GM18511 (cell line): ENCODE results near the gene DOCK4.

ENCODE experiments used
- ATAC-seq: cut with Tn5 transposase; IDR thresholded peaks from one replicate; pipeline ENCODE4 v1.9.1; 2021; ENCODE audit warnings: mild to moderate bottlenecking, moderate library complexity; ENCODE audit not compliant: unreplicated experiment

Gene DOCK4

DNA sequence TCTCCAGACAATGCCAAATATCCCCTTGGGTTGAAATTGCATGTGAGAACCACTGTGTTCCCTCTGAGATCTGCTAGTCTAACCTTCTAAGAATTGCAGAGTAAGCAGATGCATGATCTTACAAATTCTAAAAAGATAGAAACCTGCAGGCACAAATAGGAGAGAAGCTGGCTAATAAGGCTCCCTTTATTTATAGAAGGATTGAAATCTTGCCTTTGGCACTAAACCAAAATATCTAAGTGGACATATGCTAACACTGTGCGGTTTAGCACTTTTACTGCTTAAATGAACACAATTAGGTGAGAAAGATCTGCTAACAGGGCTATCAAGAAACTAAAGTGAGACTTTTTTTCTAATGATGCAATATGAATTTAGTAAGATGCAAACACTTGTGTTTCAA, 225.5 kb downstream of the DOCK4 start:
- no peak for ATAC-seq

DNA sequence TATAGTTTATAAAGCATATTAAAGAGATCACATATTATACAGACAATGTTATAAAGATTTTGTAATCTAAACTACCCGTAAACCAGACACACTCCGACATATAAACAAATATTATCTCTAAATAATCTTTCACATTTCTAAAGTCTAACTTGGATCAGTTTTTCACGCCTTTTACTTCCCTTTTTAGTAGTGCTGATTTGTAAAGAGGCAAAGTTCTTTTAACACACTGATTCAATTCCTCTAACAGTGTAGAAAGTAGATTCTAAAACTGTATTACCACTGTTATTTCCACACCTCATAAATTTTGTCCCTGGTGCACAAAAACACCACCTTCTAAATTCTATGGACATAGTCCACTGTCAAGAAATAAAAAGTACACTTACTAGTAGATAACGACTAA, 230.9 kb downstream of the DOCK4 start:
- no peak for ATAC-seq

DNA sequence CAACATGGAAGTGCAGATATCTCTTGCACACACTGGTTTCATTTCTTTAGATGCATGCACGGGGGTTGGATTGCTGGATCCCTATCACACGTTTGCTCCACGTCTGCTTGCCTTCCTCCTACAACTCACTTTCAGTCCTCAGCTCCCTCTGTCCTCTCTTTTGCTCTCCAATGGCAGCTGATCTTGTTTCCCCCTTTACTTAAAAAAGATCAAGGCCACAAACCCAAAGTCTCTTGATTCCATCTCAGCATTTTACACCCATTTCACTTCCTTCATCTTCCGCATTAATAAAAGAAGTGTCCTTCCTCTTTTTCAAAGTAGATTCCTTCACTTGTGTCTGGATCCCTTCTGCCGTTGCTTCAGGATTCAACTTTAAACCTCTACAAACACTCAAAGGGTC, 245.2 kb downstream of the DOCK4 start:
- no peak for ATAC-seq

DNA sequence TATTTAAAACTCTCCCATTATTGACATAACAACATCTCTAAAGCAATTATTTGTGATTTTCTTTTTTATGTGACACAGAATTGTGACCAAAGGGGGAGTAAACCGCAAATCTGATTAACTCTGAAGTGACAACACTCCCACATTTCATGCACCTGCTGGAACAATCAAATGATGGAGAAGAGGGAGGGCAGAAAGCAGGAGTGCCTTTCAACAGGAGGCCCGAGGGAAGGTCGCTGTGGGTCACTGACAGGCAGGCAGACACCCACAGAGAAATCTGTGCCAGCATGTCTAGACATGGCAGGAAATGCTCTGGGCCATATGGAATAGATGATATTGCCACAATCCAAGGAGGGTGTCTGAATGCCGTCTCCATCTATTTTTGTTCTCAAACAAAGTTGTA, 247.3 kb downstream of the DOCK4 start:
- no peak for ATAC-seq

DNA sequence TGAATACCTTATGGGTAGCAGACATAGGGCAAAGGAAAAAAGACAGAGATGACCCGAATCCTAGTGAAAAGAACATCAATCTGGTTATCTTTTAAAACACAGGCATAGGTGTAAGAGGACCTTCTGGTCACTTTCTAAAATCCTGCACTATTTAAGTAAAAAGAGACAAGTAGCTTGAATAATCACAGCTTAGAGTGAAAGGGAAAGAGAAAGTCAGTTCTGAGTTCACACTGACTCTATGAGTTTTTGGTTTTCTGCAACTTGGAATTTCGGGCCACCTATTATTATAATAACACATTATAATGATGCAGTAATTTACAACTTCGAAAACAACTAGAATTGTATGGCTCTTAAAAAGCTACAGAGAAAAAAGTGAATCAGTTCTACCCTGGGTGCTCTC, 247.8 kb downstream of the DOCK4 start:
- no peak for ATAC-seq

DNA sequence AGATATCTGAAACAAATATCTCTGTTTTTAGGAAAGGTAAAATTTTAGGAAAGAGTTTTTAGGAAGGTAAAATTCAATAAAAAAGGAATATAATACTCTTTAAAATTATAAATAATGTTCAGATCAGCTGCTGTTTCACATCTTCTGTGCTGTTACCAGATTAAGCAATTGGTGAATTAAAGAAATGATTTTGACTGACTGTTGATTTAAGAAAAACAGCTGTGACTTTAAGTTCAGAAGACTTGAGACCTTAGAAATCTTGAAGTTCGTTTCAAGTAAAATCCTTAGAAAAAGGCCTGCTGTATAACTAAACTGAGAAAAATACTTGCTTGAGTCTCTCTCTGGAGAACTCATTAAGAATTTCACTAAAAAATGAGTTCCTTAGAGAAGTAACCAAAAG, 250.6 kb downstream of the DOCK4 start:
- no peak for ATAC-seq

DNA sequence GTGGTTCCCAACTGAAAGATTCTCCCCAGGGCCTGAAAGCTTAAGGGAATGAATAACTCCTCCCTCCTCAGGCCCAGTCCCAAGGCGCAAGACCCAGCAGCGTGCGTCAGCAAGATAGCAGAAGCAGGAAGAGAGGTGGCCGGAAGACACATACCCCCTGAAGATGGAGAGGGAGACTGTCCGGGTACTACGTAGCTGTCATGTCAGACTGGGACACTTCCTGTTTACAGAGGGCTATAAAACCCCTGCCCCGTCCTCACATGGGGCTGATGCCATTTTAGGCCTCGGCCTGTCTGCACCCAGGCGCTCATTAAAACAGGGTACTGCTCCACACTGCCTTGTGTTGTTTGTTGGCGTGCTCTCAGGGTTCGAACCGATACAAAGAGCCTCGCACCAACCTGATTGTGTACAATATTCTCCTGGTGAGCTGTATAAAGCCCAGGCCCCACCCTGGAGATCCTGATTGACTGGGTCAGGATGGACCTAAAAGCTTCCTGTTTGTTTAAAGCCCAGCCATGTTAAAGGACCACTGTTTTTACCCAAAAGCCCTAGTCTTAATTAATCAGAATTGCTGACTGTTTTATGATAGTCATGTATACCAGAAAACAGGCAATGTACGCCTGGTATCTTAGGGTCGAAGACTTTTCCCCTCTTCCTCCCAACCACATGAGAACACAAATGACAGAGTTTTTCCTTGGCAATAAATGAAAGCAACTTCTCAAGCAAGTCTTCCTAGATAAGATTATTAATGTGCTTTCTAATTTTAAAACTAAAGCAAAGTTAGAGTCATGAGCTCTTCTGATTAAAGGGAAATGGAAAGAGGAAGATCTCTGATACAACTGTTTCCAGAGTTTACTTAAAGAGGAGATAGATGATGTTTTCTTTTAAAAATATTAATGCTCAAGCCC, 251.5 kb downstream of the DOCK4 start:
- ATAC-seq, result no peak

DNA sequence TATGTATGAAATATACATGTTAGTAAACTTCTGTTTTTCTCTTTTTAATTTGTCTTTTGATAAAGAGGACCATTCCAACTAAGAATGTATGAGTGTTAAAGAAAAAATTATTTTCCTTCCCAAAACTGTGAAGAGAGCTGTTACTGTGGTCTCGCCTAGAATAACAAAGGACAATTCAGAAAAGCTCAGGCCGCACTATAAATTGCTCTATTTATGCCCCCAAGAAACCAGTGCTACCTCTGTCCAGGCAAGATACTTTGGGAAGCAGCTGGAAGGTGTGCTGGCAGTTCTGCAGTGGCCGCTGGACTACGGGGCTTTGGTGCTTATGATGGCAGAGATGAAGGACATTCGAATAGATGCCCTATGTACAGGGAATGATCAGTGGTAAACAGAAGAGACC, 252.1 kb downstream of the DOCK4 start:
- no peak for ATAC-seq

DNA sequence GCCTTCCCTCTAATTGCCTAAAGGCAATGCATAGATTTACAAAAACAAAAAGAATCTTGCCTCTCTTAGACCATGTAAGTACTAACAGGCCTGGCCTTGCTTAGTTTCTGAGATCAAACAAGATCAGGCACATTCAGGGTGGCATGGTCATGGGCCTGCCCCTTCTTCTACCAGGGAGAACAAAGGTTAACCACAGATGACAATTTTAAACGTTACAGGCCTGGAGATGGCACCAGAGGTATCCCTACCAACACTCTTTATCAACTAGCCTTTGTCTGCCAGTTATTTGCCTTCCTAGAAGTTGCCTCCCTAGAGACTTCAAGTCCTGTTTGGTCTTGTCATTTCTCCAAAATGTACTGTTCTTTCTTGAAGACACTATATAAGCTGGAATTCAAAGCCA, 252.6 kb downstream of the DOCK4 start:
- peak; percentile 73 for ATAC-seq

DNA sequence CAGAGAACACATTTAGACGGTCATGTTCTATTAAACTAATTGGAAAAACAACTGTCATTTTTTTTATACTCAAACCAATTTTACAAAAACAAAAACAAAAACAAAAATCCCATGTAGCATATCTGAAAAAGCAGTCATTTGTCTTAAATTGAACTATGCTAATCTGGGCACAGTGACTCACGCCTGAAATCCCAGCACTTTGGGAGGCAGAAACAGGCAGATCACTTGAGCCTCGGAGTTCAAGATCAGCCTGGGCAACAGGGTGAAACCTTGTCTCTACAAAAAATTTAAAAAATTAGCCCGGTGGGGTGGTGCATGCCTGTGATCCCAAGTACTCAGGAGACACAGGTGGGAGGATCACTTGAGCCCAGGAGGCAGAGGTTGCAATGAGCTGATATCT, 253.4 kb downstream of the DOCK4 start:
- ATAC-seq, result no peak

DNA sequence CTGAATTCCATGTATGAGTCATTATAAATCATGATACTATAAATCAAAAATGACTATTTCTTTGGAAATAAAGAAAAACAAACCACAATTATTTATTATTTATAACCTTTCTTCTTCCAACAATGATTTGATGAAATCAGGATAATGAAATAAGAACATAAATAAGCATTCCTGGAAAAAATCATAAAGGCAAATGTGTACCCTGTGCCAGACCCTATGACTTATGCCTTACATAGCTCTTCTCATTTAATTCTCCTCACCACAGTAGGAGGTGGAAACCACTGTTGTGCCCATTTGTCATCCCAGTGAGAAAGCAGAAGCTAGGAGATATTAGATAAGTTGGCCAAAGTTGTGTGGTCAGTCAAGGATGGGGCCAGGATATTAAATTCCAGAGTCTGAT, 255.1 kb downstream of the DOCK4 start:
- ATAC-seq, result no peak

DNA sequence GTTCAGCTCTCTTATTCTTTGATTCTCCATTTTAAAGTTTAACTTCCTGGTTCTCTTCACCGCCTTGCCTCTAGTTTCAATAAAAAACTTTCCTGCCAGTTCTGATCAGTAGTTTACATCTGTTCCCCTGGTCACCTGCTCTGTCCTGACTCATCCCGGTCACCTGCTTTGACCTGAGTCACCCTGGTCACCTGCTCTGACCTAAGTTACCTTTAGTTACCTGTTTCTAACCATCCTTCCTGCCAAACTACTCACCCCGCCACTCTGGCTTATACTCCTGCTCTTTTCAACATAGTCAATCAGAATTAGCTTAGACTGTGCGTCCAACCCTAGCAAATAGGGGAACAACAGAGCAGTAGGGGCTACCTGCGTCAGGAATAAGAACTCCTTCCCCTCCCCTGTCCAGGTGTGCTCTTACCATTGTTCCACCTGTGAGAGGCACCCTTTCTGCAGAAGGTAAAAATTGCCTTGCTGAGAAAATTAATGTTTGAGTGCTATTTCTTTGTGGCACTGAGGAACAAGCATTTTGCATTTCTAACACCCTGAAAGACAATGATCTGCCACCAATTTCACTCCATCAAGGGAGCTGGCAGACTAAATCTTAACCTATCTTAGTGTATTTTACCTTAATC, 263.6 kb downstream of the DOCK4 start:
- no peak for ATAC-seq

DNA sequence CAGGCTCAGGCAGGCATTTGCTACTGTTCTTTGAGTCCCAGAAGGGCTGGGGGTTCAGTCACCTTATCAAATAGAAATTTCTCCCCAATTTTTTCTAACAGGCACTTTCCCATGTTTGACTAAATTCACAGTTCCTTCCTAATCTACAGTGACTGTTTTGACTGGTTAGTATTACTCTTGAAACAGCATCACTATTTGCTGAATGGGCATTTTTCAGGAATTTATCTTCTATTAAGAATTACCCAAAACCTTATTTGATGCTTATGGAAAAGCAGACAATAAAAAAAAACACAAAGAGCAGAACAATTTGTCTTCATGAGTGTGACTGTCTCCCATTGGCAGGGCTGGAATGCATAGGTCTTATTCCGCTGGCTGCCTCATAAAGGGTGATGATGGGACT, 269.0 kb downstream of the DOCK4 start:
- no peak for ATAC-seq

DNA sequence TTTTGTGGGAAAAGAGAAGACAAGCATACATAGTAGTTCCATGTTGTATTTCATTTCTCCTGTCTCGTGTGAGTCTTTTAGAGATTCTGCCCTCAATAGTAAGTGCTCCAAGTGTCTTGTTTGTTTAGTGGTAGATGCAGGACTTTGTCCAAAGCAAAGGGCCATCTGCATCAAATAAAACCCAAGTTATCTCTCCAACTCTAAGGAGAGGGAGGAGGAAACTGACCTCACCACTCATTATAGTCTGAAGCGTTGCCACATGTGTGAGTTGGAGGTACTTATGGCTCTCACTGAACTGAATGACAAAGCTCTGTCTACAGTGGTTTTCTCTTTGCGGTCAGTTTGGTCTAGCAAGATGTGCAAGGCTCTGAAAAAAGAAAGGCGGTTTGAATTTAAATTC, 272.6 kb downstream of the DOCK4 start:
- ATAC-seq, result no peak

DNA sequence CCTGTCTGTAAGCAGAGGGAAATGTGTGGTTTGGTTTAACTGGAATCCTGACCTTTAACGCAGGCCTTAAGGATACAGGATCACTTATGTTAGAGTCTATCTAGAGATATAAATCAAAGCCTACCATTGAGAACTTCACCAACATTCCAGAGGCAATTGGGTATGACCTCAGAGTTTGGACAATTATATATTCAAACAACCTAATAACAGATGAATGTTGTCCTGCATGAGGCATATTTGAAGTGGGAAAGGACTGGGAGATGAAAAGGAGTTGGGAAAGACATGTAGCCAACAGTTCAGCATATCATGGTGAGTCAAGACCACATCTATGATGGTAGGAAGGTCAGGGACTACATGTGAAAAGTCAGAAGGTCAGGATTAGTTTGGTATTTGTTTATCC, 274.2 kb downstream of the DOCK4 start:
- no peak for ATAC-seq

DNA sequence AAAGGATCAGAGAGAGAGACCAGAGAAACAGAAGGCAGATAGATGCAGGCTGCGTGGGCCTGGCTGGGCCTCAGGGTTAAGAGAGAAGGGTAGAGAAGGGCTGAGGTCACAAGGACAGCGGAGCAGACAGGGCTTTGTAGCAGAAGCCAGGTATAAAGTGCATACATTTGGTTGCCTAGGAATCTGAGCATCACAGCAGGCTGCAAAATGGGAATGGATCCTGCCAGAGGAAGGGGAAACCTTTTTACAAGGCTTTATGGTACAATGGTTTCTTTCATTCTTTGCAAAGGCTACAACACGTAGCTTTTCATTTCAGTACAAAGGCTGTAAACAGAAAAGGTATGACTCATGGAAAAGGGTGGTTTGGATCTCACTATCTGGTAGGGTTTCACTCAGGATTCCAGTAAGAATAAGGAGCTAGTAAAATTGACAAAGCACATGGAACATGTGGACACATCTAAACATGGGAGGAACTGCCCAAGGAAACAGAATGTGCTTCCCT, 275.1 kb downstream of the DOCK4 start:
- peak; percentile 54 for ATAC-seq

DNA sequence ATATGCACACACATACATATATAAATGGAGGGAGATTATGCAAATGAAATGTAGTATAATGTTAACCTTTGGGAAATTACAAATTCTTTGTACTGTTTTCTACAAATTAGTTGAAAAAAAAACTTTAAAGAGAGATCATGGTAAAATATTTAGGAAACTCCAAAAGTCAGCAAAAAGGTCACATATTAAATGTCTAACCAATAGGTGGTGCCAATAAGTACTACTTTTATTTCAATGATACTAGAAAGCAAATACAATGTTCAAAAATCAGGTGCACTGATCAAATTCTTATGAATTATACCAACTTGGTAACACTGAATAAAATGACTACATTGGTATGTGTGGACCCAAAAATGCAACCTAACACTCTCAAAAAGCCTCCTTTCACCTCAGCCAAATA, 276.9 kb downstream of the DOCK4 start:
- no peak for ATAC-seq

DNA sequence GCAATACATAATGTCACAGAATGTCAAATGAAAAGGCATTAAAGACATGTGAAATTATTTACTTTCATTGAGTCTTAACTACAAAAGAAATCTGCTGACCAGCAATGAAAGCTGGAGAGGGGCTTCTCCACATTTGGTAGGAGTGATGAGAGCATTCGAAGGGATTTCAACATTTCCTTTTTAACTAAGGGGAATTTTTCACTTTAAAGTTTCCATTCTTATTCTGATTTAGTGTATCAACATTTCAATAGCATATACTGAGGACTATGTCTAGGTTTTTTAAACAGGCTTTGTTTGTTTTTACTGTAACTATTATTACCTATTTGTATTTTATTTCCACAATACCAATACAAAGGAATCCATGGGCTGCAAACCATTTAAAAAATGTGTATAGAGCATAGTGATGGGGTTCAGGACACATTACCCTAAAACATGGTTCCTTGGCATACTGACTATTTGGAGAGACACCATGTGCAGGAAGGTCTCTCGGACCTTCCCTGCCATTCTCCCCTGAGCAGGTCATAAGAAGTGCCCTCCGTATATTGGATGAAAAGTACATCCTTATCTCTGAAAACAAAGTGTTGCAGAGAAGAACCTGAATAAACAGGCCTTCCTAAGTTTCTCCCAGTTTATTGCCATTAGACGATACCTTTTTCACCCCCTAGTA, 278.7 kb downstream of the DOCK4 start:
- ATAC-seq, result no peak

DNA sequence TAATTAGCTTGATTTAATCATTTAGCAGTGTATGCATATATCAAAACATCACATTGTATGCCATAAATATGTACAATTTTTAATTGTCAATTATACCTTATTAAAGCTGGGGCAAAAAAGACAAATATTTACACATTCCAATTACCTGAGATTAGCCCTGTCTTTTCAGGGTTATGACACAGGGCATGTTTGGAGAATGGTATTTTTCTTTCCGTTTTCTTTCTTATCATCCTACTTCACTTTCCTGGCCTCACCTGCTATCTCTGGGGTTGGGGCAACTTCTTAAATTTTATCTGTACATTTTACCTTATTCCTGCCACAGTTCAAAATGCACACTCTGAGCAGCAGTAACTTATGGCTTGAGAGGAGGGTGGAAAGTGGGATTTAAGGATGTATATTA, 285.9 kb downstream of the DOCK4 start:
- ATAC-seq, result no peak

DNA sequence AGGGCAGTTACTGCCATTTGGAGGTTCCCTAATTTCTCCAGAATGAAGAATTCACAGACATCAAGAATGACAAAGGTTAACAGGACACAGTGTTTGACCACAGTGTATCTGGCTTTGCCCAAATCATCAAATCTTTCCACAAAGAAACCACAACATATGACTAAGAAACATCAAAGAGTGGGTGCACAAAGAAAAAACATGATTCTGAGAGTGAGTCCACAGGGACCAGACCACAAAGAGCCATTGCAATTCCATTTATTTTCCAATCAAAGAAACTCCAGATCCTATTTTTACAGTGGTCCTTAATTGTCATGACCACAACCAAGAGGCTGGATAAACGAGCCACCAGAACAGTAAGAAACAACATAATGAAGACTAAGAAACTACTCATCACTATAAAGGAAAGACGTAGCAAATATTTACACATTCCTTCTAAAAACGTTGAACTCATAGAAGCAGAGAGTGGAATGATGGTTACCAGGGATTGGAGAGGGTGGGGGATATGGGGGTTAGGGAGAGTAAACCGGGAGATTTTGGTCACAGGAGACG, 286.5 kb downstream of the DOCK4 start:
- no peak for ATAC-seq

DNA sequence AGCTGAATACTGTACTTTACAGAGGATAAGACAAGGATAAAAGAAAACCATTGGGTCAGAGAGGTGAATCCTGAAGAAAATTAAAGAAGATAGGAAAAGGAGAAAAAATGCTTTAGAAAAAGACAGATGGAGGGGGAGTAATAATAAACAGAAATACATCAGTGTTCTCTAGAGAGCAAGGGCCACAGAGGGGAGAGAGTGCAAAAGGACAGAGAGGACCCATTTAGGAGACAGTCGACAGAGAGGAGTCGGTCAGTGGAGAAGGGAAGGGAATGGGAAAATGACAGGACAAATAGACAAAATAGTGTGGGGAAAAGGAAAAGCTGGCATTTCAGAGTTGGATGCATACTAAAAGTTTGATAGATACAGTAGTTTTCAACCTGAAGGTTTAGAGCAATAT, 287.0 kb downstream of the DOCK4 start:
- ATAC-seq, result no peak

DNA sequence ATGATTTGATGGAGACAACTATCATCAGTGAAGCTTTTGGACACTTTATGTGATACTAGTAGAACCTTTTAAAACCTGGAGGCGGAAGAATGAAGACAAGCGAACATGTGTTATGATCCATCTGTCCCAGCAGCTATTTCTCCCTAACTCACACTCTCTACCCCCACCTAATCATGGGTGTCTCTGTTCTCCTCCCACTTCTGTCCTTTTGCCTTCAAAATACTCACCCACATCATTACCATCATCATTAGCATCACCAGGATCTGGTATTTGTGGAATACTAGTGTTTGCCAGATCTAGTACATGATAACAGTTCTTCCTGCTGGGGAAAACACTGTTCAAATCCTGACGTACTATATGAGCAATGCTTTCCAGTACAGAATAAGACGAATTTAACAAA, 287.7 kb downstream of the DOCK4 start:
- no peak for ATAC-seq
